GM23338 (cell line): ENCODE measurements around the gene SLC6A15. TPM values are rescaled to one million over a fixed set of nuclear protein-coding genes. Genes with fewer than 3 reads are reported as not detected.

ENCODE experiments used
- EZH2 ChIP-seq: fragments of 200-600 bp; sonication (generic); IDR thresholded peaks from one replicate; pipeline ENCODE4 v1.8.0; 2017; ENCODE audit warnings: antibody characterized with exemption, mild to moderate bottlenecking, low read depth; ENCODE audit not compliant: unreplicated experiment
- JUNB ChIP-seq: IDR thresholded peaks from one replicate; pipeline ENCODE4 v1.6.1; 2016; ENCODE audit warnings: antibody characterized with exemption; ENCODE audit not compliant: unreplicated experiment
- polyA plus RNA-seq: library from polyadenylated mRNA; unstranded; fragments of >200 nt; fragmentation: Nextera tagmentation; extraction: Ambion mirVana; gene quantifications from 2 replicates; pipeline ENCODE4 v1.2.1, GENCODE V29; 2016
- total RNA-seq: library from RNA; depleted of rRNA; stranded (reverse); fragments of >200 nt; shearing (Covaris generic); gene quantifications from 2 replicates; pipeline ENCODE4 v1.2.3, GENCODE V29; 2014
- TF ChIP-seq, protein P1 (sequence below): fragments of 250-450 bp; sonication (Bioruptor Pico); IDR thresholded peaks from 2 replicates; pipeline ENCODE4 v1.5.0; 2020; ENCODE audit warnings: mild to moderate bottlenecking, moderate library complexity
- TF ChIP-seq, protein P2 (sequence below): IDR thresholded peaks from one replicate; pipeline ENCODE4 v1.6.1; 2018; ENCODE audit warnings: antibody characterized with exemption; ENCODE audit not compliant: unreplicated experiment

SLC6A15 gene
- total and polyA plus RNA-seq, 2 experiments from 2014 or later: 12.1 to 27.9 TPM

DNA sequence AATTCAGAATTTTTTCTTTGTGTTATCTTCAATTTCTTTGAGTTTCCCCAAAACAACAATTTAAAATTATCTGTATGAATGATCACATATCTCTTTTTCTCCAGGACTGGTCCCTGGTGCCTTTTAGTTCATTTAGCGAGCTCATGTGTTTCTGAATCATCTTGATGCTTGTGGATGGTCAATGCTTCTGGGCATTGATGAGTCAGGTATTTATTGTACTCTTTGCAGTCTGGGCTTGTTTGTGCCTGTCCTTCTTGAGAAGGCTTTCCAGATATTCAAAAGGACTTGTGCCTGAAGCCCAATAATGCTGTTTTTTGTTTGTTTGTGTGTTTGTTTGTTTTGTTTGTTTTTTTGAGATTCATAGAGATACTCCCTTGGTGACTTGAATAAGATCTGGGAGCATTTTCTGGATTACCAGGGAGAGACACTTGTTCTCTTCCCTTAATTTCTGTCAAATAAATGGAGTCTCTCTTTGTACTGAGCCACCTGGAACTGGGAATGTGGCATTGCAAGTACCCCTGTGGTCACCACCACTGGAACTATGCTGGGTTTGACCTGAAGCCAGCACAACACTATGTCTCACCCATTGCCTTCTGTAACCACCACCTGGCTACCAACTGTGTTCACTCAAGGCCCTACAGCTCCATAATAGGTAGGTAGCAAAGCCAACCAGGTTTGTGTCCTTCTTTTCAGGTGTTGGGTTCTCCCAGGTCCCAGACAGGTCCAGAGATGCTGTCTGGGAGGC, 56.3 kb downstream of the SLC6A15 start (continued):
- TF ChIP-seq, protein P1, sequence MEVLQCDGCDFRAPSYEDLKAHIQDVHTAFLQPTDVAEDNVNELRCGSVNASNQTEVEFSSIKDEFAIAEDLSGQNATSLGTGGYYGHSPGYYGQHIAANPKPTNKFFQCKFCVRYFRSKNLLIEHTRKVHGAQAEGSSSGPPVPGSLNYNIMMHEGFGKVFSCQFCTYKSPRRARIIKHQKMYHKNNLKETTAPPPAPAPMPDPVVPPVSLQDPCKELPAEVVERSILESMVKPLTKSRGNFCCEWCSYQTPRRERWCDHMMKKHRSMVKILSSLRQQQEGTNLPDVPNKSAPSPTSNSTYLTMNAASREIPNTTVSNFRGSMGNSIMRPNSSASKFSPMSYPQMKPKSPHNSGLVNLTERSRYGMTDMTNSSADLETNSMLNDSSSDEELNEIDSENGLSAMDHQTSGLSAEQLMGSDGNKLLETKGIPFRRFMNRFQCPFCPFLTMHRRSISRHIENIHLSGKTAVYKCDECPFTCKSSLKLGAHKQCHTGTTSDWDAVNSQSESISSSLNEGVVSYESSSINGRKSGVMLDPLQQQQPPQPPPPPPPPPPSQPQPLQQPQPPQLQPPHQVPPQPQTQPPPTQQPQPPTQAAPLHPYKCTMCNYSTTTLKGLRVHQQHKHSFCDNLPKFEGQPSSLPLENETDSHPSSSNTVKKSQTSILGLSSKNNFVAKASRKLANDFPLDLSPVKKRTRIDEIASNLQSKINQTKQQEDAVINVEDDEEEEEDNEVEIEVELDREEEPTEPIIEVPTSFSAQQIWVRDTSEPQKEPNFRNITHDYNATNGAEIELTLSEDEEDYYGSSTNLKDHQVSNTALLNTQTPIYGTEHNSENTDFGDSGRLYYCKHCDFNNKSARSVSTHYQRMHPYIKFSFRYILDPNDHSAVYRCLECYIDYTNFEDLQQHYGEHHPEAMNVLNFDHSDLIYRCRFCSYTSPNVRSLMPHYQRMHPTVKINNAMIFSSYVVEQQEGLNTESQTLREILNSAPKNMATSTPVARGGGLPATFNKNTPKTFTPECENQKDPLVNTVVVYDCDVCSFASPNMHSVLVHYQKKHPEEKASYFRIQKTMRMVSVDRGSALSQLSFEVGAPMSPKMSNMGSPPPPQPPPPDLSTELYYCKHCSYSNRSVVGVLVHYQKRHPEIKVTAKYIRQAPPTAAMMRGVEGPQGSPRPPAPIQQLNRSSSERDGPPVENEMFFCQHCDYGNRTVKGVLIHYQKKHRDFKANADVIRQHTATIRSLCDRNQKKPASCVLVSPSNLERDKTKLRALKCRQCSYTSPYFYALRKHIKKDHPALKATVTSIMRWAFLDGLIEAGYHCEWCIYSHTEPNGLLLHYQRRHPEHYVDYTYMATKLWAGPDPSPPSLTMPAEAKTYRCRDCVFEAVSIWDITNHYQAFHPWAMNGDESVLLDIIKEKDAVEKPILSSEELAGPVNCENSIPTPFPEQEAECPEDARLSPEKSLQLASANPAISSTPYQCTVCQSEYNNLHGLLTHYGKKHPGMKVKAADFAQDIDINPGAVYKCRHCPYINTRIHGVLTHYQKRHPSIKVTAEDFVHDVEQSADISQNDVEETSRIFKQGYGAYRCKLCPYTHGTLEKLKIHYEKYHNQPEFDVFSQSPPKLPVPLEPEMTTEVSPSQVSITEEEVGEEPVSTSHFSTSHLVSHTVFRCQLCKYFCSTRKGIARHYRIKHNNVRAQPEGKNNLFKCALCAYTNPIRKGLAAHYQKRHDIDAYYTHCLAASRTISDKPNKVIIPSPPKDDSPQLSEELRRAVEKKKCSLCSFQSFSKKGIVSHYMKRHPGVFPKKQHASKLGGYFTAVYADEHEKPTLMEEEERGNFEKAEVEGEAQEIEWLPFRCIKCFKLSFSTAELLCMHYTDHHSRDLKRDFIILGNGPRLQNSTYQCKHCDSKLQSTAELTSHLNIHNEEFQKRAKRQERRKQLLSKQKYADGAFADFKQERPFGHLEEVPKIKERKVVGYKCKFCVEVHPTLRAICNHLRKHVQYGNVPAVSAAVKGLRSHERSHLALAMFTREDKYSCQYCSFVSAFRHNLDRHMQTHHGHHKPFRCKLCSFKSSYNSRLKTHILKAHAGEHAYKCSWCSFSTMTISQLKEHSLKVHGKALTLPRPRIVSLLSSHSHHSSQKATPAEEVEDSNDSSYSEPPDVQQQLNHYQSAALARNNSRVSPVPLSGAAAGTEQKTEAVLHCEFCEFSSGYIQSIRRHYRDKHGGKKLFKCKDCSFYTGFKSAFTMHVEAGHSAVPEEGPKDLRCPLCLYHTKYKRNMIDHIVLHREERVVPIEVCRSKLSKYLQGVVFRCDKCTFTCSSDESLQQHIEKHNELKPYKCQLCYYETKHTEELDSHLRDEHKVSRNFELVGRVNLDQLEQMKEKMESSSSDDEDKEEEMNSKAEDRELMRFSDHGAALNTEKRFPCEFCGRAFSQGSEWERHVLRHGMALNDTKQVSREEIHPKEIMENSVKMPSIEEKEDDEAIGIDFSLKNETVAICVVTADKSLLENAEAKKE: no peak
- TF ChIP-seq, protein P2, sequence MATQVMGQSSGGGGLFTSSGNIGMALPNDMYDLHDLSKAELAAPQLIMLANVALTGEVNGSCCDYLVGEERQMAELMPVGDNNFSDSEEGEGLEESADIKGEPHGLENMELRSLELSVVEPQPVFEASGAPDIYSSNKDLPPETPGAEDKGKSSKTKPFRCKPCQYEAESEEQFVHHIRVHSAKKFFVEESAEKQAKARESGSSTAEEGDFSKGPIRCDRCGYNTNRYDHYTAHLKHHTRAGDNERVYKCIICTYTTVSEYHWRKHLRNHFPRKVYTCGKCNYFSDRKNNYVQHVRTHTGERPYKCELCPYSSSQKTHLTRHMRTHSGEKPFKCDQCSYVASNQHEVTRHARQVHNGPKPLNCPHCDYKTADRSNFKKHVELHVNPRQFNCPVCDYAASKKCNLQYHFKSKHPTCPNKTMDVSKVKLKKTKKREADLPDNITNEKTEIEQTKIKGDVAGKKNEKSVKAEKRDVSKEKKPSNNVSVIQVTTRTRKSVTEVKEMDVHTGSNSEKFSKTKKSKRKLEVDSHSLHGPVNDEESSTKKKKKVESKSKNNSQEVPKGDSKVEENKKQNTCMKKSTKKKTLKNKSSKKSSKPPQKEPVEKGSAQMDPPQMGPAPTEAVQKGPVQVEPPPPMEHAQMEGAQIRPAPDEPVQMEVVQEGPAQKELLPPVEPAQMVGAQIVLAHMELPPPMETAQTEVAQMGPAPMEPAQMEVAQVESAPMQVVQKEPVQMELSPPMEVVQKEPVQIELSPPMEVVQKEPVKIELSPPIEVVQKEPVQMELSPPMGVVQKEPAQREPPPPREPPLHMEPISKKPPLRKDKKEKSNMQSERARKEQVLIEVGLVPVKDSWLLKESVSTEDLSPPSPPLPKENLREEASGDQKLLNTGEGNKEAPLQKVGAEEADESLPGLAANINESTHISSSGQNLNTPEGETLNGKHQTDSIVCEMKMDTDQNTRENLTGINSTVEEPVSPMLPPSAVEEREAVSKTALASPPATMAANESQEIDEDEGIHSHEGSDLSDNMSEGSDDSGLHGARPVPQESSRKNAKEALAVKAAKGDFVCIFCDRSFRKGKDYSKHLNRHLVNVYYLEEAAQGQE: no peak
- TF ChIP-seq EZH2: no peak
- TF ChIP-seq JUNB: no peak
